ENCODE measurements around the gene SLC66A1. TPM values are rescaled to one million over a fixed set of nuclear protein-coding genes. Genes with fewer than 3 reads are reported as not detected.

Gene SLC66A1
- total RNA-seq, 1 donor from 2014 or later = 23.7 TPM

DNA sequence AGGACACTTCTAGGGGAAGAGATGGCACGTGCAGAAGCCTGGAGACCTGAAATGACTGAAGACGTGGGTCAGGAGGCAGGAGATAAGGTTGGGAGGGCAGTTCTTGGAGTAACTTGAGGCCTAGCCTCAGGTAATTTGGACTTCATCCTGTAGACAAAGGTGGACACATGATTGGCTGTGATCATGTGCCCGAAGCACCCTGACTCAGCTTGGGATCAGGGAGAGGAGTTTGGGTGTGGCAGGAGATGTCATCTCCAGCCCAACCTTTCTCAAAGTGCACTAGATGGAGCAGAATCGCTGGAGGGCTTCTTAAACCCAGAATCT is 1.5 kb downstream of the SLC66A1 start:
- peak overlapping the region; percentile 85 for H3K4me3 ChIP-seq (ENCODE audit: low read depth, low read length)
- TF ChIP-seq, protein P1, sequence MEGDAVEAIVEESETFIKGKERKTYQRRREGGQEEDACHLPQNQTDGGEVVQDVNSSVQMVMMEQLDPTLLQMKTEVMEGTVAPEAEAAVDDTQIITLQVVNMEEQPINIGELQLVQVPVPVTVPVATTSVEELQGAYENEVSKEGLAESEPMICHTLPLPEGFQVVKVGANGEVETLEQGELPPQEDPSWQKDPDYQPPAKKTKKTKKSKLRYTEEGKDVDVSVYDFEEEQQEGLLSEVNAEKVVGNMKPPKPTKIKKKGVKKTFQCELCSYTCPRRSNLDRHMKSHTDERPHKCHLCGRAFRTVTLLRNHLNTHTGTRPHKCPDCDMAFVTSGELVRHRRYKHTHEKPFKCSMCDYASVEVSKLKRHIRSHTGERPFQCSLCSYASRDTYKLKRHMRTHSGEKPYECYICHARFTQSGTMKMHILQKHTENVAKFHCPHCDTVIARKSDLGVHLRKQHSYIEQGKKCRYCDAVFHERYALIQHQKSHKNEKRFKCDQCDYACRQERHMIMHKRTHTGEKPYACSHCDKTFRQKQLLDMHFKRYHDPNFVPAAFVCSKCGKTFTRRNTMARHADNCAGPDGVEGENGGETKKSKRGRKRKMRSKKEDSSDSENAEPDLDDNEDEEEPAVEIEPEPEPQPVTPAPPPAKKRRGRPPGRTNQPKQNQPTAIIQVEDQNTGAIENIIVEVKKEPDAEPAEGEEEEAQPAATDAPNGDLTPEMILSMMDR (conservative IDR thresholded peaks at IDR 0.05; ENCODE audit: low read depth, low read length) = no peak
- no peak for DNase-seq (ENCODE audit: low read depth)

GRCh38 chr1:19313961-19314882 is 2.1 kb downstream of the SLC66A1 start:
- no peak overlapping the region for H3K4me3 ChIP-seq (ENCODE audit: low read depth, low read length)
- TF ChIP-seq, protein P1 (conservative IDR thresholded peaks at IDR 0.05; ENCODE audit: low read depth, low read length) = no peak
- DNase-seq (ENCODE audit: low read depth) = no peak

GRCh38 chr1:19315378-19316198 is 3.5 kb downstream of the SLC66A1 start:
- H3K4me3 ChIP-seq (ENCODE audit: low read depth, low read length) = no peak overlapping the region
- DNase-seq (ENCODE audit: low read depth) = no peak
- TF ChIP-seq, protein P1 (conservative IDR thresholded peaks at IDR 0.05; ENCODE audit: low read depth, low read length) = no peak

DNA sequence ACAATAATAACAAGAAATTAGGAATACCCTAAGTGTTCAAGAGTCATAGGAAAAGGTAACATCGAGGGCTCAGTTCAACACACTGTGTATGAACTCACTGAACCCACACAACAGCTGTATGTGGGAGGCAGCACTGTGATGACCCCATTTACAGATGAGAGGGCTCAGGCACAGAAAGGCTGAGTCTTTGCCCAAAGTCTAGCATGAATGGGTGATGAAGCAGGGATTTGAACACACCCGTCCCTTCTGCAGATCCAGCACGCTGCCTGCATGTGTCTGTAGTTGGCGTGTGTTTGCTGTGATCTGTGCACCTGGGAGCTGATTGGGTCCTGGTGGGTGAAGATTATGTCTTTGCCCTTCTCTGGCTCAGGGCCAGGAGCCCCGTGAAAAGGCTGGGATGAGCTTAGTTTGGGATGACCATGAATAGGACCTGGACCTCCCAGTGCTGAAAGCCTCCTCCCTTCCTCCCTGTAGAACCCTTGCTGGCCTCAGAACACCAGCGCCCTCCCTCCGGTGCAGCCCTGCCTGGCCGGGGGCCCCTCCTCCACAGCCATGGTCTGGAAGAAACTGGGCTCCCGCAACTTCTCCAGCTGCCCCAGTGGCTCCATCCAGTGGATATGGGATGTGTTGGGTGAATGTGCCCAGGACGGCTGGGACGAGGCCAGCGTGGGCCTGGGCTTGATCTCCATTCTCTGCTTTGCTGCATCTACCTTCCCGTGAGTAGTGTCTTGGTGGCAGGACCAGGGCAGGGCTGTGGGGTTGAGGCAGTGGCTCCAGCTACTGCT is 5.2 kb downstream of the SLC66A1 start:
- DNase-seq (ENCODE audit: low read depth) = no peak
- TF ChIP-seq, protein P1 (conservative IDR thresholded peaks at IDR 0.05; ENCODE audit: low read depth, low read length) = no peak

GRCh38 chr1:19319196-19319595 is 7.1 kb downstream of the SLC66A1 start:
- no peak overlapping the region for H3K4me3 ChIP-seq (ENCODE audit: low read depth, low read length)
- no peak for DNase-seq (ENCODE audit: low read depth)
- TF ChIP-seq, protein P1 (conservative IDR thresholded peaks at IDR 0.05; ENCODE audit: low read depth, low read length) = no peak

More for the DNA sequence above, 5.2 kb downstream of the SLC66A1 start:
- no peak overlapping the region for H3K4me3 ChIP-seq (ENCODE audit: low read depth, low read length)

DNA sequence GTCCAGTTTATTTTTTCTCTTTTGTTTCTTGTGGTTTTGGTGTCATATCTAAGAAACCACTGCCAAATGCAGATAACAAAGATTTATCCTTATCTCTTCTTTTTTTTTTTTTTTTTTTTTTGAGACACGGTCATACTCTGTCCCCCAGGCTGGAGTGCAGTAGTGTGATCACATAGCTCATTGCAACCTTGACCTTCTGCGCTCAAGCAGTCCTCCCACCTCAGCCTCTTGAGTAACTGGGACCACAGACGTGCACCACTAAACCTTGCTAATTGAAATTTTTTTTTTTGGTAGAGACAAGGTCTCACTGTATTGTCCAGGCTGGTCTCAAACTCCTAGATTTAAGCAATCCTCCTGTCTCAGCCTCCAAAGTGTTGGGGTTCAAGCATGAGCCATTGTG is 8.9 kb downstream of the SLC66A1 start:
- TF ChIP-seq, protein P1 (conservative IDR thresholded peaks at IDR 0.05; ENCODE audit: low read depth, low read length) = no peak
- no peak for DNase-seq (ENCODE audit: low read depth)
- H3K4me3 ChIP-seq (ENCODE audit: low read depth, low read length) = no peak overlapping the region

Measured in epithelial cell of proximal tubule (primary cell).